A549 treated with RU486 at 1 μM for 4 hours (cell line): ENCODE measurements around the gene EDEM1. TPM values are rescaled to one million over a fixed set of nuclear protein-coding genes. Genes with fewer than 3 reads are reported as not detected.

Source experiments
- total RNA-seq: library from RNA; stranded (reverse); fragments of 200-300 nt; extraction: Qiagen RNA extraction; gene quantifications from 5 replicates; pipeline ENCODE4 v1.2.3, GENCODE V29; 2022; ENCODE audit warnings: low read depth

Gene EDEM1
- total RNA-seq, result 13.3 to 21.0 TPM (median 18.4 TPM) in 5 replicates

DNA sequence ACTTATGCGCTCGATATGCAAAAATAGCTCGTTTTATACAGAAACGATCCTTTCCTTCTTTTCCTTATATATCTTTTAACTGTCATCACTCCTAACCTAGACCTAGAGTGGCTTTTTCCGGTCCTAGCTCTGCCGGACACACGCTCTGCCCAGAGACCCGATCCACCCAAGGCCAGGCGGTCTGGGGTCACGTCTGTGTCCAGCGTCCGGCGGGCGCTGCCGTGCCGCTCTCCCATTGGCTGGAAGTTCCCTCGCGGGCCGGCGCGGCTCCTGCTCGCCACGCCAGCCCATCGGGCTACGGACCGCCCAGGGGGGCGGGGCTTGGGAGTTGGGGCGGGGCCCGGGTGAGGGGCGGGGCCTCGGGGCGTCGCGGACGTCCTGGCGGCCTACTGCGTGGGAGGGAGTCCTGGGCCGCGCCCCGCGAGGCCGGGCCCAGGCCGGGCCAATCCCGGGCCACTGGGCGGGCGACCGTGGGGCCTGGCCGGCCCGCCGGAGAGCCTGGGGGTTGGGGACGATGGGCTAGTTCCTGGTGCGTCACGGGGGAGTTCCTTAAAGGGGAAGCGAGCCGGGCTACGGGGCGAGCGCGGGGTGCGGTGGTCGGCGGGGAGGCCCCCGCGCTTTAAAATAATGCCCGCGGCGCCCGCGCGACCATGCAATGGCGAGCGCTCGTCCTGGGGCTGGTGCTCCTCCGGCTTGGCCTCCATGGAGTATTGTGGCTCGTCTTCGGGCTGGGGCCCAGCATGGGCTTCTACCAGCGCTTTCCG lies at the start of gene EDEM1:
Gene EDEM1, plus strand, starts transcription at position 552 of the 764 bp plus-strand sequence. Its CDS starts 99 bp downstream, at position 651.

Other genes with a start within 250 kb of the EDEM1 start
- gene BHLHE40, start 208.3 kb upstream of the EDEM1 start, total RNA-seq, result 81.8 to 111 TPM (median 92.7 TPM) in 5 replicates
- gene ARL8B, start 65.4 kb upstream of the EDEM1 start, total RNA-seq, result 41.4 to 74.3 TPM (median 66.6 TPM) in 5 replicates